Measurements from ENCODE around the gene MCL1. TPM values are rescaled to one million over a fixed set of nuclear protein-coding genes. Genes with fewer than 3 reads are reported as not detected.

Gene MCL1
- total RNA-seq, 1 experiment from 2014 or later, result 163 TPM

DNA sequence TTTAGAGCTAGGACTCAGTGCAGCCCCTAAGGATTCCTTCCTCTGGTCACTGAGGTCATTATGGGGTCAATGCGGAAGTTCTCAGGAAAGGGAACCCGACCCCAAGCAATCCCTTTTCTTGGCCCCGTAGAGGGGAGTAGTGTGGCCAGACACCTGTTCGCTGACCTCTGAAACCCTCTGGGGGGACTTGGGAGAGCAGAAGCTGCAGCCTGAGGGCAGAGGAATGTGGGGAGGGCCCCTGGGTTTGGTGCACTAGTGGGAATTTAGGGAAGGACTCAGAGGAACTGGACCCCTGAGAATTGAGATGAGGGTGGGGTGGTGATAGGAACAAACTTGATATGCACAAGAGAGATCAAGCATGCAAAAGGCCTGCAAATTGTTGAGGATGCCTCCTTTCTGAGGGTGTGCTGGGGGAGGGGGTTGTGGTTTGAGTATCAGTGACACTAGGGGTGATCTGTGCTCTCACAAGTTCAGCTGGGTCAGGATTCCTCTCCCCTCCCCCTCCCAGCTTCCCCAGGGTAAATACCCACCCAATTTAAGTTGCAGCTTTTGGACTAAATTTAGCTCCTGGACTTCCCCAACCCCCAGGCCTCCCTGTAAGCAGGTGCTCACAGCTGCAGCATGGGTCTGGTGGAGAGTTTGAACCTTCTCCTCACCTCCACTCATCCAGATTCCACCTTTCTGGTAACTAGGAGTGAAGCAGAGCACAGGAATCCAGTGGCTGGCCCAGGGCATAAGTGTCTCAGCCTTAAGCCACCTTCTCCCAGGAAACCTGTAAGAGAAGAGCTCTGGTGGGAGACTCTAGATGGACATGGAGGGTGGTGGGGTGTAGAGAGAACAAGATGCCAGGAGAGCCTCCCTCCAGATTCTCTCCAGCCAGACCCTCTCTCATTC is 16.7 kb downstream of the MCL1 start:
- Histone ChIP-seq H3K27ac (ENCODE audit: low read depth, low read length, poor library complexity, severe bottlenecking) (peak overlapping the region; percentile 84), H3K27me3 (replicated peaks; ENCODE audit: insufficient read depth, low read depth, low read length, poor library complexity) (no peaks in the 10 kb centered on the region), H3K36me3 (ENCODE audit: insufficient read depth, low read length, poor library complexity, severe bottlenecking) (no peaks in the 10 kb centered on the region), H3K9me3 (ENCODE audit: low read depth, low read length, poor library complexity, severe bottlenecking) (no peaks in the 10 kb centered on the region), H3K4me3 (ENCODE audit: low read depth, low read length, poor library complexity, severe bottlenecking) (peak overlapping the region; percentile 53), H3K4me1 (ENCODE audit: insufficient read depth, low read length, poor library complexity, severe bottlenecking) (peaks cover 33% of the 10 kb centered on the region)
- POLR2A ChIA-PET (ENCODE audit: low non-redundant PET), result interaction anchor here (0.5 kb wide), 1 partner anchor 310 kb away, joined by 5 read pairs; no protein-coding TSS in a partner anchor
- DNase-seq (ENCODE audit: low spot score), result no peak
- no TSS peak for BruUV-seq (replicated peaks)
- no peak for TF ChIP-seq EZH2 (IDR thresholded peaks at IDR 0.05; ENCODE audit: borderline replicate concordance, low read depth, low read length, poor library complexity, severe bottlenecking)
- CTCF ChIA-PET, result interaction anchor here (0.6 kb wide), 1 partner anchor 21 kb away, joined by 4 read pairs; no protein-coding TSS in a partner anchor
- intact Hi-C loops (cut with micrococcal nuclease; ENCODE audit: unreplicated experiment), result loop anchor here (5.0 to 10.0 kb wide), 3 partner anchors 60 to 412 kb away; partner anchors contain the start of genes CERS2 and CTSK

GRCh38 chr1:150561974-150562445 is 17.4 kb downstream of the MCL1 start:
- H3K27me3 ChIP-seq (replicated peaks; ENCODE audit: insufficient read depth, low read depth, low read length, poor library complexity), result no peaks in the 10 kb centered on the region
- DNase-seq (ENCODE audit: low spot score), result peak; percentile 77
- ChIA-PET CTCF (interaction anchor here (0.6 to 1.2 kb wide), 2 partner anchors 22 to 360 kb away, joined by 4 read pairs; no protein-coding TSS in a partner anchor), POLR2A (ENCODE audit: low non-redundant PET) (no interaction called here)
- no peaks in the 10 kb centered on the region for H3K9me3 ChIP-seq (ENCODE audit: low read depth, low read length, poor library complexity, severe bottlenecking)
- peak overlapping the region; percentile 53 for H3K4me3 ChIP-seq (ENCODE audit: low read depth, low read length, poor library complexity, severe bottlenecking)
- peak overlapping the region; percentile 84 for H3K27ac ChIP-seq (ENCODE audit: low read depth, low read length, poor library complexity, severe bottlenecking)
- BruUV-seq (replicated peaks), result no TSS peak
- H3K36me3 ChIP-seq (ENCODE audit: insufficient read depth, low read length, poor library complexity, severe bottlenecking), result no peaks in the 10 kb centered on the region
- peaks cover 29% of the 10 kb centered on the region for H3K4me1 ChIP-seq (ENCODE audit: insufficient read depth, low read length, poor library complexity, severe bottlenecking)
- intact Hi-C loops (cut with micrococcal nuclease; ENCODE audit: unreplicated experiment), result loop anchor here (5.0 to 10.0 kb wide), 3 partner anchors 60 to 413 kb away; partner anchors contain the start of genes CERS2 and CTSK
- TF ChIP-seq EZH2 (IDR thresholded peaks at IDR 0.05; ENCODE audit: borderline replicate concordance, low read depth, low read length, poor library complexity, severe bottlenecking) (no peak), CTCF (conservative IDR thresholded peaks at IDR 0.05; ENCODE audit: low read depth, low read length) (no peak)

- Histone ChIP-seq H3K9me3 (ENCODE audit: low read depth, low read length, poor library complexity, severe bottlenecking) (no peaks in the 10 kb centered on the region), H3K4me3 (ENCODE audit: low read depth, low read length, poor library complexity, severe bottlenecking) (peak overlapping the region; percentile 53), H3K27me3 (replicated peaks; ENCODE audit: insufficient read depth, low read depth, low read length, poor library complexity) (no peaks in the 10 kb centered on the region), H3K4me1 (ENCODE audit: insufficient read depth, low read length, poor library complexity, severe bottlenecking) (peaks cover 29% of the 10 kb centered on the region), H3K36me3 (ENCODE audit: insufficient read depth, low read length, poor library complexity, severe bottlenecking) (no peaks in the 10 kb centered on the region), H3K27ac (ENCODE audit: low read depth, low read length, poor library complexity, severe bottlenecking) (peak overlapping the region; percentile 84)
- POLR2A ChIA-PET (ENCODE audit: low non-redundant PET), result interaction anchor here (0.6 to 1.0 kb wide), 2 partner anchors 10 to 45 kb away, joined by 6 to 9 read pairs; no protein-coding TSS in a partner anchor
- CTCF ChIA-PET, result interaction anchor here (0.6 to 2.4 kb wide), 11 partner anchors 10 to 418 kb away, joined by 3 to 13 read pairs (median 4); partner anchors contain the start of gene ENSA
- intact Hi-C loops (cut with micrococcal nuclease; ENCODE audit: unreplicated experiment), result loop anchor here (5.0 to 10.0 kb wide), 3 partner anchors 61 to 413 kb away; partner anchors contain the start of genes CERS2 and CTSK
- peak; percentile 95 for DNase-seq (ENCODE audit: low spot score)
- no peak for TF ChIP-seq EZH2 (IDR thresholded peaks at IDR 0.05; ENCODE audit: borderline replicate concordance, low read depth, low read length, poor library complexity, severe bottlenecking)
- 0 out of 2 replicates have a peak, but pooled peaks have one; percentile 7 for TF ChIP-seq CTCF (conservative IDR thresholded peaks at IDR 0.05; ENCODE audit: low read depth, low read length)
- no TSS peak for BruUV-seq (replicated peaks)
These were observed 18.0 kb downstream of the MCL1 start for GRCh38 chr1:150561254-150561973.

Data from A673 (cell line).